NCI-H1436 treated with DMSO at 0.1 percent for 48 hours (cell line): Measurements from ENCODE around the gene SF3B3.
"Not testable (repeated sequence)": the region's sequence is repeated elsewhere in the genome, so short reads cannot be mapped to it uniquely, and the experiment has no call there.

ENCODE experiments used
- DNase-seq: peaks from one replicate; lab custom pipeline; 2025; lab: John Stamatoyannopoulos, UW

The SF3B3 gene

DNA sequence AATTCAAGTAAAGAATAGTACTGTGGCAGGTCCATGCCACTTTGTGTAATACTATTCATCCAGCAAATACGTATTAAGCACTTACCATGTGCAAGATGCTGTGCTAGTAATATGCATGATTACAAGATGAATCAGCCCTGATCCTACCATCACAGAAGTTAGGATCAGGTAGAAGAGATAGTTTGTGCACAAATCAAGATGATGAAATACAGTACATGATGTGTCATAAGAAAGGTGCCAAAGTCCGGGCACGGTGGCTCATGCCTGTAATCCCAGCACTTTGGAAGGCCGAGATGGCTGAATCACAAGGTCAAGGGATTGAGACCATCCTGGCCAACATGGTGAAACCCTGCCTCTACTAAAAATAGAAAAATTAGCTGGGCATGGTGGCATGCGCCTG, 11.2 kb upstream of the SF3B3 start:
- no peak for DNase-seq

DNA sequence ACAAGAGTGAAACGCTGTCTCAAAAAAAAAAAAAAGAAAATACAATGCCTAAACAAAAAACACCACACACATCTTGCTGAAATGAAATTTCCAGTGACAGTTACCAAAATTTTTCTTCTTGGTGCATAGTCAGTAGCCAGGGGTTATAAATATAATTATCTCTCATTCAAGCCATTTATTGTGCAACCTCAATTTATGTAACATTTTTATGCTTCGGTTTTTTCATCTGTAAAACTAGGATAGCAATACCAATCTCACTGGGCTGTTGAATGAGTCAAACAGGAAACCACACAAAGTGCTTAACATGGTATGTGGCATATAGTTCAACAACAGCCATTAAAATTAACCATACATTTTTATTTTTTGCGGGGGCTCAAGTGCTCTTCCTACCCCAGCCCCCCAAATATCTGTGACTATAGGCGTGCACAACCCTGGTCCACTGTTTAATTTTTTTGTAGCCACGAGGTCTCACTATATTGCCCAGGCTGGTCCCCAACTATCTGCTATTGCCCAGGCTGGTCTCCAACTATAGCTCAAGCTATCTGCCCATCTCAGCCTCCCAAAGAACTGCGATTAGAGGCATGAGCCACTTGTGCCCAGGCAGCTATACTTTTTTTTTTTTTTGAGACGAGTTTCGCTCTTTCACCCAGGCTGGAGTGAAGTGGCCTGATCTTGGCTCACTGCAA, 2.9 kb upstream of the SF3B3 start:
- no peak for DNase-seq

DNA sequence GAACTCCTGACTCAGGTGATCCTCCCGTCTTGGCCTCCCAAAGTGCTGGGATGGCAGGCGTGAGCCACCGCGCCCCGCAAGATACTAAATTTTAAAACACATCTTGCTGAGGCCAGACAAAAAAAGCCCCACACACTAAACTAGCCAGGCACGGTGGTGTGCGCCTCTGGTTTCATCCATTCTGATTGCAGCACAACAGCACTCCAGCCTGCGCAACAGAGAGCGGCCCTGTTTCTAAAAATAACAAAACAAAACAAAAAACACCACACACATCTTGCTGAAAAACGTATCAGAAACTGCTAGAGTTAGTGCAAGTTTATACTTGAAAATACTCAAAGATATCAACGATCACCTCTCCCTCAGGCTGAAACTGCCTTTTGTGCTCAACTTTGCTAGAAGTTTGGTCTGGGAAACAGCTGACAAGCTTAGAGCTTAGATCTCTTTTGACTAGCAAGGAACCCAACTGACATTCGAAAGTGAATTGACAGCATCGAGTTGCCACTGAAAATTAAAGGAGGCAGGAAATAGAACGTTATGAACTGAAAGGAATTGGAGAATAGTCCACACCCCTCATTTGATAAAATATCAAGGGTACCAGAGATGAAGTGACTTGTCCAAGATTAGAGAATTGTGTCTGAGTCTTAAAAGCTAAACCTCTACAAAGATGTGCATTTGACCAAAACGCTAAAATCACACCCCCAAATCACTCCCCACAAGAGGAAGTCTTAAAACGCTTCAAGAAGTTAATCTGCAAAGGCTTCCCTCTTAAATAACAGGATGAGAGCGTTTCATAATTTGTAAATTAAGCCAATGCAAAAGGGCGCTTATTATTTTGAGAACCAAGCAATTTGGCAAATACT, 1.2 kb upstream of the SF3B3 start:
- no peak for DNase-seq

DNA sequence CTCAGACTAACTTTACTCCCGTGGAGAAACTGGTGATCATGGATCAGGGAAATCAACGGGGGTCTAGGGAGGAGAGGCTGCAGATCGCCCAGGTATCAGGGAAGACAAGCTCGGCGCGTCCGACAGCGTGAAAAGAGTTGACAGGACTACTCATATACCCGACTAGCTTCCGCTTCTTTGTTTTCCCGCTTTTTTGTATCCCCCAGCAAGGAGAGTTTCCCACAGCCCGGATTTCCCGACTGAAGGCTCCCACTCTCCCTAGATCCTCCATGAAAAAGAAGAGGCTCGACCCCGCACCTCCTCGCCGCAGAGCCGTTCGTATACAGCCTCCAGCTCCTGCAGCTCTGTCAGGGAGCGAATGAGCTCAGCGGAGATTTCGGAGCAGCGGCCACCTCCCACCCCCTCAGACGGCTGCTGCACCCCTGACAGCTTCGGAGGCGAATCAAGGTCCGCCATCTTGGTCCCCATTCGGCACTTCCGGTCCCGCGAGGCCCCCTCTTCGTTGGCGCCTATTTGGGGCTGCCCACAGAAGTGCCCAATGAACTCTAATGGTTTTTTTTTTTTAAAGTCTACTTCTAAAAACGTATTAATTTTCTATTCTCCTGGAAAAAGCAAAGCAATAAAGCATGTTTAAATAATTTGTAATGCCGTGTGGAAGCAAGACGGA, 407 bp upstream of the SF3B3 start, which contains the start of gene COG4:
COG4 (minus strand) TSS at position 479 of the 667 bp plus-strand sequence; CDS start at position 468, 11 bp downstream.
- DNase-seq: peak; percentile 65

DNA sequence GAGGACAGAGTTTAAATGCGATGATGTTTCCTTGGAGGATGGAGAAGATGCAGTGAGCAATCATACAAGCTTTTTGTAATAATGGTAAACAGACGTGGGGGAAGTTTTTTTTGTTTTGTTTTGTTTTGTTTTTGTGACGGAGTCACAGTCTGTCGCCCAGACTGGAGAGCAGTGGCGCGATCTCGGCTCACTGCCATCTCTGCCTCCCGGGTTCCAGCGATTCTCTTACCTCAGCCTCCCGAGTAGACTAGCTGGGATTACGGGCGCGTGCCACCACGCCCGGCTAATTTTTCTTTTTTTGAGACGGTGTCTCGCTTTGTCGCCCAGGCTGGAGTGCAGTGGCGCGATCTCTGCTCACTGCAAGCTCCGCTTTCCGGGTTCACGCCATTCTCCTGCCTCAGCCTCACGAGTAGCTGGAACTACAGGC, 796 bp downstream of the SF3B3 start:
- not testable (repeated sequence) for DNase-seq

DNA sequence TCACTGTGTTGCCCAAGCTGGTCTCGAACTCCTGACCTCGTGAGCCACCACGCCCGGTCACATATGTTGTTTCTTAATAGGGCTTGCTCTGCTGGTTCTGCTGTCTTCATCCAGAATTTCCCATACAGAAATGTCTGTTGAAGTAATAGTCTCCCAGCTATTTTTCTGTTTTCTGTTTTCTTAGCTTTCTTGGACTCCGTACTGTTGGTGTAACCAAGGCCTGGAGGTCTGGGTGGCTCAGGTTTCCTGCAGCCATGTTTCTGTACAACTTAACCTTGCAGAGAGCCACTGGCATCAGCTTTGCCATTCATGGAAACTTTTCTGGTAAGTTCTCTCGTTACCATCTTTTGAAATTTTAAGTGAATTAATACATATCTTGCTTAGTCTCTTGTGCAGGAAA, 2.8 kb downstream of the SF3B3 start:
- DNase-seq: no peak

DNA sequence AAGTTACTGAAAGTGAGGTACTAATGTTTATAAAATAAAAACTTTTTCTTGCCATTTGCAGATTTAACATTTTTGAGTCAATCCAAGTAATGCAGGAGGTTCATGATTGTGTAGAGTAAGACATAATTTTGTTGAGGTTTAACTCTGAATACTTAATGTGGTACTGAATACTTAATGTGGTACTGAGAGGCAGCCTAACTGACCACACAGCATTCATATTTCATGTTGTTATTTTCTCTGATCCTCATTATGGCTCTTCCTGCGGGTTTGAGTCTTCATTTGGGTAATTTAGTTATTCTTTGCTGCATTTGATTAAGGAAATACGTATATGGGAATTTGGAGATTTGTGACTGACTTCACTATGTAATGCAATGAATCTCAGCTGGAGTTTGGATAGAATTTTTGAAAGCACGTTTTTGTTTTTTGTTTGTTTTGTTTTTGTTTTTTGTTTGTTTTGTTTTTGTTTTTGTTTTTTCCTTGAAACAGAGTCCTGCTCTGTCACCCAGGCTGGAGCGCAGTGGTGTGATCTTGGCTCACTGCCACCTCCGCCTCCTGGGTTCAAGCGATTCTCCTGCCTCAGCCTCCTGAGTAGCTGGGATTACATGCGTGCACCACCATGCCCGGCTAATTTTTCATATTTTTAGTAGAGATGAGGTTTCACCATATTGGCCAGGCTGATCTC, 3.8 kb downstream of the SF3B3 start:
- no peak for DNase-seq

DNA sequence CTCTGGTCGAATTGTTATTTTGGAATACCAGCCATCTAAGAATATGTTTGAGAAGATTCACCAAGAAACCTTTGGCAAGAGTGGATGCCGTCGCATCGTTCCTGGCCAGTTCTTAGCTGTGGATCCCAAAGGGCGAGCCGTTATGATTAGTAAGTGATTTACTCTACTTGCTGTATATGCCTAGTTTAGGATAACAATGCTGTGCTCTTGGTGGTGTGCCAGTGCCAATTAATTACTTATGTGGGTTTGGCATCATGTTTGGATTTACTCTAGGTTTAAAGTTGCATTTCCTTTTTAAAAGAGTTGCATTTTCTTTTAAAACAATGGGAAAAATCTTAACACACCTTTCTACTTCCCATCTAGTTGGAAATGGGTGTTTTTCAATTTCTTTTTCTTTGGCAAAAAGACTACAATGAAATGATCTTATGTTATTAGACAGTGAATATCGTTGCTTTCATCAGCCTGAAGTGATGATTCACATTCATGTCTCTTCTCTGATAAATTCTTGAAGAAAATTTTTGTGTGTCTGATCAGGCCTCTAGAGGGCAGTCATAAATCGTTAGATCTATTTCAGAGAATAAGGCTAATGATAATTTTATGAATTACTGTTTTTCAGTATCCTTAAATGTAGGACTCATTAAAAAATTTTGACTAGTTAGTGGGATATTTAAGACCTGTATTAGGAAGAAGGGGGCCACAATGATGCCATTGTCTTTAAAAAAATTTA, 5.6 kb downstream of the SF3B3 start:
- no peak for DNase-seq

DNA sequence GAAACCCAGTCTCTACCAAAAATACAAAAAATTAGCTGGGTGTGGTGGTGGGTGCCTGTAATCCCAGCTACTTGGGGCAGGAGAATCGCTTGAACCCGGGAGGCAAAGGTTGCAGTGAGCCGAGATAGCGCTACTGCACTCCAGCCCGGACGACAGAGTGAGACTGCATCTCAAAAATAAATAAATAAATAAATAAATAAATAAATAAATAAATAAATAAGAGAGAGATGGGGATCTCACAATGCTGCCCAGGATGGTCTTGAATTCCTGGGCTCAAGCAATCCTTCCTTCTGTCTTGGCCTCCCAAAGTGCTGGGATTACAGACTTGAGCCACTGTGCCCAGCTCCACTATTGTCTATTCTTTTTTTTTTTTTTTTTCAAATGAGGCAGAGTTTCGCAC, 6.3 kb downstream of the SF3B3 start:
- DNase-seq: not testable (repeated sequence)

DNA sequence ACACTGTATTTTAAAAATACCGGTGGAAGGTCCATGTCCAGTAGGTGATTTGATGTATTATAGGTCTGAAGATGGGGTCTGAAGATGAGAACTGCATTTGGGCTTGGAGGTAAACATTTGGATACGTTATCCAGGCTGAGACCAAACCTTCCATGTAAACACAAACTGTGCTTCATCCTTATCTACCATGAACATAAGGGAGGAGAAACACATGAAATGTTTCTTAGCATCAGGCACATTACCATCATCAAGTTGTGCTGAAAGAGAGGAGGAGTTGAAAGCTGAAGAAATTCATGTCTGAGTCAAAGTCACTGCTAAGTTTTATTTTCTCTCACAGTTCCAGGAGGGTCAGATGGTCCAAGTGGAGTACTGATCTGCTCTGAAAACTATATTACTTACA, 11.4 kb downstream of the SF3B3 start:
- no peak for DNase-seq

DNA sequence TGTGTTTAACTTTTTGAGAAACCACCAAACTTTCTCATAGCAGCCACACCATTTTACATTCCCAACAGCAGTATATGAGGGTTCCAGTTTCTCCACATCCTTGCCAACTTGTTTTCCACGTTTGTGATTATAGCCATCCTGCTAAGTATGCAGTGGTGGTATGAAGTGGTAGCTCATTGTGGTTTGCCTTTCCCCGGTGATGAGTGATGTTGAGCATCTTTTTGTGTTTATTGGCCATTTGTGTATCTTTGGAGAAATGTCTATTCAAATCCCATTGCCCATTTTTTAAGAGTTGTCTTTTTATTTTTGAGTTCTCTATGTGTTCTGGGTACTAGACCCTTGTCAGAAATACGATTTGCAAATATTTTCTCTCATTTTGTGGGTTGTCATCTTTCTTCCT, 17.4 kb downstream of the SF3B3 start:
- DNase-seq: no peak

DNA sequence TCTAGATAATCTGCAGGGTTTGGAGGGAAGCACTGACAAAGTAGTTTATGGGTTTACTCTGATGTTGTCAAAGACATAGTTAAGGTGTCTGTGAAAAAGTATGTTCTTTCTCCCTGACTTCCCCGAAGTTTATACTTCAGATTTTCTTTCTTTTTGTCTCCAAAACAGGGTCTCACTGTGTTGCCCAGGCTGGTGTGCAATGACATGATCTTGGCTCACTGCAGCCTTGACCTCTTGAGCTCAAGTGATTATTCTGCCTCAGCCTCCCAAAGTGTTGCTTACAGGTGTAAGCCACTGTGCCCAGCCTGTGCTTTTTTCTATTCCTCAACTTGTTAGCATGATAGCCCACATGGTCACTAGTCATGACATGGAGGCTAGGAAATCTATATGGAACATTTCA, 20.9 kb downstream of the SF3B3 start:
- DNase-seq: no peak

DNA sequence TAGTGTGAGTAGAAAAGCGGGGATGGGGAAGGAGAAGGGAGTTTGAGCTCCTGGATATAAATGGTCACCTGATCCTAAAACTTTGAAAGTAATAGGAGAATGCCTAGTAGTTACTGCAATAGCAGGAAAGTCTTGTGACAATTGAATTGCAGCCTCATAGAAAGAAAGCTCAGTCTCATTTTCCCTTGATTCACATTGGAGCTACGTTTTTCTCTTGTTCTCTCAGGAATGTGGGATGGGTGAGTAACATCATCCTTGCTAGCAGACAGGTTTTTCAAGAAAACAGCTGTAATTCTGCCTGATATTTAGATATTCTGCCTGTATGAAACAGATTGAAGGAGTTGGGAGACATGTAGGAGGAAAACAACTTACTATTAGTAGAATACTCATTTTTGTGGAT, 25.3 kb downstream of the SF3B3 start:
- no peak for DNase-seq

DNA sequence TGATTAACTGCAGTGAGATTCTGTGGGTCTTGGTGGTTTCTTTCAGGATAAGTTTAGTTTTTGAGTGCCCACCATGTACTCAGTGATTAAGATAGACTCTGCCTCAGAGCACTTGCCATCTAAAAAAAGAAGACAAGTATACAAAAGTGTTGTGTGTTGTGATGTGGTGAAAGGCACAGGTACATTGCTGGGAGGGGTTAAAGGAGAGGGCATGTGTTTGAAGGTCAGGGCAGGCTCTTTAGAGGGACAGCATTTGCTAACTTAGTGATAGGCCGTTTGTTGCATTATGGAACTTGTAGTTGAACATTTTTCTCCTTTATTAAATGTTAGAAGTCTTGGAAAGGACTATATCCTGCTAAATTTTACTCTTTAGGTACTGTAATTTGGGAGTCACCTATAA, 26.5 kb downstream of the SF3B3 start:
- DNase-seq: no peak

DNA sequence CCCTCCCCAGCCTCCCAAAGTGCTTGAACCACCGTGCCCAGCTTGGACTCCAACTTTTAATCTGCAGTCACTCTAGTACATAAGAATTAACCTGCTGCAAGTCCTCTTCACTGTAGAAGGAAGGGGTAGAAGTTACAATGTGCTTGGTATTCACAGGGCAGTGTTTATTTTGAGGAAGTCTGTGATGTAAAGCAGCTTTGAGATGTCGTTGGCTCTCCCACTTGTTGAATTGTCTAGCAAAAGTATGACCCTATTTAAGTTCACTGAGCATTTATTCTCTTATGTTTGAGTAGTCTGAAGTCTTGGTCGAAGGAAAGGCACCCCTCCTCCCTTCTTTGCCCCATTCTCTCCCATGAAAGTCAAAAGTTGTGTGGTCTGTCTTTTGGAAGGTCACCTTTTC, 28.2 kb downstream of the SF3B3 start:
- DNase-seq: no peak

DNA sequence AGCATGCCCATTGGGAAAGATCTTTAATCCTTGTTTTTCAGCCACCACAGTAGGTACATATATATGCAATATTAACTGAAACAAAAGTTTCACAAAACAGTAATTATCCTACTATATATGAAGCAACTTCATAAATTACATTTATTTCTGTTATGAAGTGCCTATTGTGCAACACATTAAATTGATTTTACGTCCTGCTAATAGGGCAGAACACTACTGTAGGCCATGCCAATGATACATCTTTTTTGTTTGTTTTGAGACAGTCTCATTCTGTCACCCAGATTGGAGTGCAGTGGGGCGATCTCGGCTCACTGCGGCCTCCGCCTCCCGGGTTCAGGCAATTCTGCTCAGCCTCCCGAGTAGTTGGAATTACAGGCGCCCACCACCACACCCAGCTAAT, 29.1 kb downstream of the SF3B3 start:
- no peak for DNase-seq

DNA sequence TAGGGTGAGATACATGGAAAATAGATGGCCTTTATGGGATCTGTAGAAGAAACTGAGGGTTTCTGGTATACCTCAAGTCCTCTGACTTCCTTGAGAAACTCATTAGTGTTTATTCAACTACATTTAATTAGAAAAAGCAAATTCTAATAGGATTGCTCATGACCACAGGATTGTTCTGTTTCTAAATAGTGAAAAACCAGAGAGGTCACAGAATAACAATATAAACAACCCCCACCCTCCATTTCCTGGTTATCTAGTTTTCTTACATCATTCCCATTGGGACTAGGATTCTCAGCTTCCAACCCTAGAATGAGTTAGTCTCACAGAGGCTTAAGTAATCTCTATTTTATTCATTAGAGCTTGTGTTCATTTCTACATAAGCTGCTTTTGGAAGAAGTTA, 30.0 kb downstream of the SF3B3 start:
- DNase-seq: no peak

DNA sequence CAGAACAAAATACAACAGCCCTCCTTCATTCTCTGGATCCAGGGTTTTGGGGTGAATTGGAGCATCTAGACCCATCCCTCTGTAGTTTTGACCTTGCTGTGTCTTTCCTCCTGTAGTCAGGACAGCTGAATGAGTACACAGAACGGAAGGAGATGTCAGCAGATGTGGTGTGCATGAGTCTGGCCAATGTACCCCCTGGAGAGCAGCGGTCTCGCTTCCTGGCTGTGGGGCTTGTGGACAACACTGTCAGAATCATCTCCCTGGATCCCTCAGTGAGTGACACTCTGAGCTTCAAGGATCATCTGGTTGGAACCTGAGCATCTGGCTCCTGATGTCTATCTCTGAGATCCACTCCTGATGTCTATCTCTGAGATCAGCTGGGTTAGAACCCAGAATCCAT, 32.4 kb downstream of the SF3B3 start:
- no peak for DNase-seq

DNA sequence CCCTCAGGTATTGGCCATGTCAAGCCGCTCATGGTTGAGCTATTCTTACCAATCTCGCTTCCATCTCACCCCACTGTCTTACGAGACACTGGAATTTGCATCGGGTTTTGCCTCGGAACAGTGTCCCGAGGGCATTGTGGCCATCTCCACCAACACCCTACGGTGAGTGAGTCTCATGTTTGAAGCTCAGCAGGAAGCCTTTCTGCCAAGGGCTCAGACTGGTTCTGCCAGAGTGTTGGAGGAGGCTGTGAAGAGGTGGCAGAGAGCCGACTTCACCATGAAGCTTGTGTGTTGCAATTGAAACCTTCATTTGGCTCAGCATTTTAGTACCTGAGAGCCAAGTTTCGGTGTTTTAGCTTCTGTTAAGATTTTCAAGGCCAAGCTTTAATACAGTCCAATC, 38.0 kb downstream of the SF3B3 start:
- DNase-seq: no peak

DNA sequence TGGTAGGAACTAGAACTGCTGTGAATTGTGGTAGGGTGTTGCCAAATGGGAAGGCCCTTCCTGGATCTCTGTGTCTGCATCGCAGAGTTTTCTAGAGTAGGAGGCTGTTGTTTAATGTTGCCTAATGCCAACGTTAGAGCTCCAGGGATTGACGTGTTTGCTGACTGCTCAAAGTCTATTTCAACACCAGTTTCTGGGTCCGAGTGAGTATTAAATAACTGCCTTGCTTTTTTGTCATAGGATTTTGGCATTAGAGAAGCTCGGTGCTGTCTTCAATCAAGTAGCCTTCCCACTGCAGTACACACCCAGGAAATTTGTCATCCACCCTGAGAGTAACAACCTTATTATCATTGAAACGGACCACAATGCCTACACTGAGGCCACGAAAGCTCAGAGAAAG, 40.0 kb downstream of the SF3B3 start:
- no peak for DNase-seq

DNA sequence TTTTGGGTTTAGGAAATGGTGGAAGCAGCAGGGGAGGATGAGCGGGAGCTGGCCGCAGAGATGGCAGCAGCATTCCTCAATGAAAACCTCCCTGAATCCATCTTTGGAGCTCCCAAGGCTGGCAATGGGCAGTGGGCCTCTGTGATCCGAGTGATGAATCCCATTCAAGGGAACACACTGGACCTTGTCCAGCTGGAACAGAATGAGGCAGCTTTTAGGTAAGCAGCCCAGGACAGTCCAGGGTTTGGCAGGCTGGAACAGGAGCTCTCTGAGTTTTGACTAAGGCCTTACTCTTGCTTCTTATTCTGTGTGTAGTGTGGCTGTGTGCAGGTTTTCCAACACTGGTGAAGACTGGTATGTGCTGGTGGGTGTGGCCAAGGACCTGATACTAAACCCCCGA, 41.4 kb downstream of the SF3B3 start:
- DNase-seq: no peak
